OCI-LY3 (cell line): ENCODE results near the gene KL.

ENCODE experiments used
- H2AFZ ChIP-seq: fragments of 200-600, 300-600 bp; shearing (Covaris generic); 2 replicates; pipeline ENCODE4 v1.6.0; 2014; ENCODE audit warnings: antibody characterized with exemption, low read depth, low read length
- H3K27ac ChIP-seq: fragments of 200-600, 300-600 bp; sonication (generic); 2 replicates; pipeline ENCODE4 v1.5.1; 2014; ENCODE audit warnings: mild to moderate bottlenecking, low read length, moderate library complexity, mixed read lengths
- H3K27me3 ChIP-seq: fragments of 200-600, 300-600 bp; sonication (generic); 2 replicates; pipeline ENCODE4 v1.6.1; 2014; ENCODE audit warnings: low read depth, low read length, mixed read lengths
- H3K36me3 ChIP-seq: fragments of 200-600, 300-600 bp; sonication (generic); replicated peaks from 2 replicates; pipeline ENCODE3; 2014; ENCODE audit warnings: low read depth, low read length, mixed read lengths
- H3K4me1 ChIP-seq: fragments of 300-600, 200-600 bp; sonication (generic); 2 replicates; pipeline ENCODE4 v1.6.1; 2014; ENCODE audit warnings: low read length, mixed read lengths
- H3K4me2 ChIP-seq: fragments of 200-600, 300-600 bp; sonication (generic); 2 replicates; pipeline ENCODE4 v1.6.1; 2014; ENCODE audit warnings: low read length, mixed read lengths
- H3K4me3 ChIP-seq: fragments of 300-600, 200-600 bp; sonication (generic); 2 replicates; pipeline ENCODE4 v1.5.1; 2014; ENCODE audit warnings: antibody characterized with exemption, mild to moderate bottlenecking, low read length, moderate library complexity
- H3K79me2 ChIP-seq: fragments of 300-600, 200-600 bp; shearing (Covaris generic); 2 replicates; pipeline ENCODE4 v1.6.1; 2014; ENCODE audit warnings: mild to moderate bottlenecking, low read length, mixed read lengths
- H3K9ac ChIP-seq: fragments of 300-600, 200-600 bp; shearing (Covaris generic); 2 replicates; pipeline ENCODE4 v1.6.0; 2014; ENCODE audit warnings: mild to moderate bottlenecking, low read length, moderate library complexity
- H3K9me3 ChIP-seq: fragments of 200-600, 300-600 bp; shearing (Covaris generic); 2 replicates; pipeline ENCODE4 v1.6.1; 2014; ENCODE audit warnings: low read length, mixed read lengths; ENCODE audit not compliant: insufficient read depth
- H4K20me1 ChIP-seq: fragments of 200-600, 300-600 bp; sonication (generic); 2 replicates; pipeline ENCODE4 v1.6.1; 2016; ENCODE audit warnings: low read length, mixed read lengths; ENCODE audit not compliant: insufficient read depth
- CTCF ChIP-seq: fragments of 200-600, 300-600 bp; sonication (generic); IDR thresholded peaks from 2 replicates; pipeline ENCODE4 v1.5.1; 2014; ENCODE audit warnings: antibody characterized with exemption, low read length, low read depth
- EZH2phosphoT487 ChIP-seq: fragments of 200-600 bp; shearing (Covaris generic); IDR thresholded peaks from 2 replicates; pipeline ENCODE4 v1.6.1; 2018; ENCODE audit warnings: antibody characterized with exemption, mixed run types, low read depth

KL gene

GRCh38 chr13:33016414-33017322, at the start of gene KL:
Gene KL, plus strand, starts transcription at chr13:33016423. Its CDS starts 18 bp downstream, at chr13:33016441.
- no peaks in the 10 kb centered on the region for H3K36me3 ChIP-seq
- H3K27ac ChIP-seq = no peak within 1 kb of the TSS
- no peaks in the 10 kb centered on the region for H3K9me3 ChIP-seq
- H3K79me2 ChIP-seq = no peaks in the 10 kb centered on the region
- TF ChIP-seq CTCF (no peak), EZH2phosphoT487 (no peak)
- peaks cover 8% of the 10 kb centered on the region; the same call in 1 of the 2 replicates for H3K27me3 ChIP-seq
- no peaks in the 10 kb centered on the region for H3K4me1 ChIP-seq
- no peak within 1 kb of the TSS for H3K4me3 ChIP-seq
- H3K9ac ChIP-seq = no peak within 1 kb of the TSS
- H4K20me1 ChIP-seq = no peaks in the 10 kb centered on the region
- no peak within 1 kb of the TSS for H2AFZ ChIP-seq
- H3K4me2 ChIP-seq = no peak within 1 kb of the TSS

GRCh38 chr13:32967584-32968182, 48.5 kb upstream of the KL start:
- Histone ChIP-seq H3K27ac (no peak overlapping the region), H2AFZ (no peak overlapping the region), H3K4me1 (no peaks in the 10 kb centered on the region), H3K9me3 (no peaks in the 10 kb centered on the region), H3K4me2 (no peak overlapping the region), H3K27me3 (no peaks in the 10 kb centered on the region), H3K36me3 (no peaks in the 10 kb centered on the region), H3K79me2 (no peaks in the 10 kb centered on the region), H3K9ac (no peak overlapping the region), H4K20me1 (no peaks in the 10 kb centered on the region), H3K4me3 (no peak overlapping the region)
- TF ChIP-seq CTCF = no peak
- TF ChIP-seq EZH2phosphoT487 = no peak

- H3K79me2 ChIP-seq = no peaks in the 10 kb centered on the region
- no peaks in the 10 kb centered on the region for H3K36me3 ChIP-seq
- no peaks in the 10 kb centered on the region for H3K9me3 ChIP-seq
- TF ChIP-seq CTCF (no peak), EZH2phosphoT487 (no peak)
- H2AFZ ChIP-seq = no peak overlapping the region
- no peaks in the 10 kb centered on the region for H4K20me1 ChIP-seq
- no peak overlapping the region for H3K4me3 ChIP-seq
- H3K27me3 ChIP-seq = no peaks in the 10 kb centered on the region
- H3K4me1 ChIP-seq = no peaks in the 10 kb centered on the region
- H3K27ac ChIP-seq = no peak overlapping the region
- no peak overlapping the region for H3K4me2 ChIP-seq
- H3K9ac ChIP-seq = no peak overlapping the region
Observed at GRCh38 chr13:32968316-32968715, 47.9 kb upstream of the KL start.

GRCh38 chr13:32968793-32969192, 47.4 kb upstream of the KL start:
- Histone ChIP-seq H3K27me3 (no peaks in the 10 kb centered on the region), H3K79me2 (no peaks in the 10 kb centered on the region), H3K9me3 (no peaks in the 10 kb centered on the region), H3K4me2 (no peak overlapping the region), H3K4me1 (no peaks in the 10 kb centered on the region), H4K20me1 (no peaks in the 10 kb centered on the region), H3K4me3 (no peak overlapping the region), H3K36me3 (no peaks in the 10 kb centered on the region), H3K27ac (no peak overlapping the region), H2AFZ (no peak overlapping the region), H3K9ac (no peak overlapping the region)
- TF ChIP-seq CTCF = no peak
- TF ChIP-seq EZH2phosphoT487 = no peak
